Activated naive CD4-positive, alpha-beta T cell (primary cell): Measurements from ENCODE around the gene GNPTAB.
A peak's percentile ranks its signal among the peaks of the same experiment; 100 is the strongest.
"Not testable (repeated sequence)": the region's sequence is repeated elsewhere in the genome, so short reads cannot be mapped to it uniquely, and the experiment has no call there.

ENCODE experiments used
- DNase-seq, 4 experiments: peaks; one replicate each; lab custom pipeline; 2025; lab: John Stamatoyannopoulos, UW

The GNPTAB gene

GRCh38 chr12:101830367-101831325 is at the start of gene GNPTAB:
GNPTAB (minus strand) TSS chr12:101830959; CDS start chr12:101830675, 284 bp downstream.
- DNase-seq = peak; percentile 84 to 97 (median 93)

- no peak for DNase-seq
These were observed 47.6 kb upstream of the GNPTAB start for GRCh38 chr12:101878243-101878821.

GRCh38 chr12:101877806-101878242 is 47.1 kb upstream of the GNPTAB start:
- DNase-seq = no peak

- DNase-seq = peak; percentile 37 to 53 (median 51)
These were observed 46.4 kb upstream of the GNPTAB start, which contains the start of gene DRAM1 for GRCh38 chr12:101876861-101877805. DRAM1 (plus strand) TSS chr12:101877580; CDS start chr12:101877790, 210 bp downstream.

GRCh38 chr12:101876322-101876860 is 45.6 kb upstream of the GNPTAB start:
- DNase-seq = no peak

- DNase-seq = no peak
These were observed 44.4 kb upstream of the GNPTAB start for GRCh38 chr12:101875162-101875561.

GRCh38 chr12:101870925-101871324 is 40.2 kb upstream of the GNPTAB start:
- DNase-seq = no peak

GRCh38 chr12:101867619-101868018 is 36.9 kb upstream of the GNPTAB start:
- DNase-seq = not testable (repeated sequence)

GRCh38 chr12:101866615-101867373 is 36.0 kb upstream of the GNPTAB start:
- DNase-seq = no peak

GRCh38 chr12:101863981-101864380 is 33.2 kb upstream of the GNPTAB start:
- no peak for DNase-seq

GRCh38 chr12:101862245-101862644 is 31.5 kb upstream of the GNPTAB start:
- no peak for DNase-seq

- DNase-seq = not testable (repeated sequence)
These were observed 30.9 kb upstream of the GNPTAB start for GRCh38 chr12:101861688-101862087.

- DNase-seq = no peak
These were observed 29.2 kb upstream of the GNPTAB start for GRCh38 chr12:101859664-101860607.

GRCh38 chr12:101858361-101858760 is 27.6 kb upstream of the GNPTAB start:
- no peak for DNase-seq

GRCh38 chr12:101857043-101857558 is 26.3 kb upstream of the GNPTAB start:
- no peak for DNase-seq

GRCh38 chr12:101856614-101857013 is 25.9 kb upstream of the GNPTAB start:
- not testable (repeated sequence) for DNase-seq

GRCh38 chr12:101855976-101856375 is 25.2 kb upstream of the GNPTAB start:
- DNase-seq = no peak

GRCh38 chr12:101855364-101855884 is 24.7 kb upstream of the GNPTAB start:
- DNase-seq = no peak

- DNase-seq = no peak
These were observed 24.0 kb upstream of the GNPTAB start for GRCh38 chr12:101854747-101855146.
